Left ventricle myocardium inferior (tissue), 1 donor: ENCODE data around the gene LYRM7. TPM values are rescaled to one million over a fixed set of nuclear protein-coding genes. Genes with fewer than 3 reads are reported as not detected.

Experiments used
- DNase-seq: peaks from one replicate; pipeline ENCODE4 v3.0.0-alpha.2; 2020
- H3K27ac ChIP-seq: fragments of 200-600 bp; replicated peaks from 2 replicates; pipeline ENCODE4 v1.8.0; 2021
- H3K27me3 ChIP-seq: fragments of 200-600 bp; 2 replicates; pipeline ENCODE4 v1.8.0; 2021; ENCODE audit warnings: low read depth
- H3K36me3 ChIP-seq: fragments of 200-600 bp; 2 replicates; pipeline ENCODE4 v1.8.0; 2021
- H3K4me1 ChIP-seq: fragments of 200-600 bp; 2 replicates; pipeline ENCODE4 v1.8.0; 2021
- H3K4me3 ChIP-seq: fragments of 200-600 bp; 2 replicates; pipeline ENCODE4 v1.8.0; 2021; ENCODE audit warnings: mild to moderate bottlenecking, moderate library complexity
- H3K9me3 ChIP-seq: fragments of 200-600 bp; replicated peaks from 2 replicates; pipeline ENCODE4 v1.8.0; 2021
- CTCF ChIP-seq: fragments of 200-600 bp; IDR thresholded peaks from 2 replicates; pipeline ENCODE4 v1.8.0; 2021; ENCODE audit warnings: antibody characterized with exemption, mild to moderate bottlenecking, borderline replicate concordance
- intact Hi-C: fragments of 100-400 bp; cut with micrococcal nuclease; formaldehyde crosslinking; loops from one replicate; pipeline ENCODE4 v1.11.0; 2022
- total RNA-seq: library from RNA; stranded (reverse); fragmentation: NEBNext Ultra II Directional; extraction: Animal tissue kit (Norgen Biotek cat#: 25700); gene quantifications from one replicate; pipeline ENCODE4 v1.2.1, GENCODE V29; 2021
- donor health status: DM: no; HTN: yes; CAD: no; lungs with severe emphysema.

LYRM7 gene
- total RNA-seq, 1 donor from 2014 or later: 33.0 TPM

GRCh38 chr5:131223751-131224386 is 53.1 kb downstream of the LYRM7 start:
- Histone ChIP-seq H3K36me3 (no peaks in the 10 kb centered on the region), H3K27ac (no peak overlapping the region), H3K27me3 (no peaks in the 10 kb centered on the region), H3K4me1 (no peaks in the 10 kb centered on the region), H3K9me3 (no peaks in the 10 kb centered on the region), H3K4me3 (no peak overlapping the region)
- DNase-seq: no peak
- intact Hi-C loops: no loop called here
- no peak for TF ChIP-seq CTCF

- intact Hi-C loops: no loop called here
- Histone ChIP-seq H3K4me1 (no peaks in the 10 kb centered on the region), H3K36me3 (no peaks in the 10 kb centered on the region), H3K4me3 (no peak overlapping the region), H3K9me3 (no peaks in the 10 kb centered on the region), H3K27ac (peak overlapping the region; percentile 14), H3K27me3 (no peaks in the 10 kb centered on the region)
- peak; percentile 26 for DNase-seq
- TF ChIP-seq CTCF: no peak
These were observed 53.9 kb downstream of the LYRM7 start for GRCh38 chr5:131224387-131225201.

- no peak for DNase-seq
These were observed 54.7 kb downstream of the LYRM7 start for GRCh38 chr5:131225282-131225974.

GRCh38 chr5:131226899-131227298 is 56.2 kb downstream of the LYRM7 start:
- DNase-seq: no peak

More at GRCh38 chr5:131225282-131225974, 54.7 kb downstream of the LYRM7 start:
- no peaks in the 10 kb centered on the region for H3K27me3 ChIP-seq
- TF ChIP-seq CTCF: no peak
- no peaks in the 10 kb centered on the region for H3K36me3 ChIP-seq
- no peaks in the 10 kb centered on the region for H3K9me3 ChIP-seq
- no peak overlapping the region for H3K4me3 ChIP-seq
- H3K27ac ChIP-seq: peak overlapping the region; percentile 14
- intact Hi-C loops: no loop called here
- no peaks in the 10 kb centered on the region for H3K4me1 ChIP-seq

More at GRCh38 chr5:131226899-131227298, 56.2 kb downstream of the LYRM7 start:
- Histone ChIP-seq H3K36me3 (no peaks in the 10 kb centered on the region), H3K9me3 (no peaks in the 10 kb centered on the region), H3K27ac (no peak overlapping the region), H3K27me3 (no peaks in the 10 kb centered on the region), H3K4me3 (no peak overlapping the region), H3K4me1 (no peaks in the 10 kb centered on the region)
- intact Hi-C loops: no loop called here
- TF ChIP-seq CTCF: no peak
